Measurements from ENCODE around the gene TBC1D16. TPM values are rescaled to one million over a fixed set of nuclear protein-coding genes. Genes with fewer than 3 reads are reported as not detected.

TBC1D16 gene
- total RNA-seq, 4 donors from 2014 or later, result 6.4 to 20.2 (median 11.5) TPM

DNA sequence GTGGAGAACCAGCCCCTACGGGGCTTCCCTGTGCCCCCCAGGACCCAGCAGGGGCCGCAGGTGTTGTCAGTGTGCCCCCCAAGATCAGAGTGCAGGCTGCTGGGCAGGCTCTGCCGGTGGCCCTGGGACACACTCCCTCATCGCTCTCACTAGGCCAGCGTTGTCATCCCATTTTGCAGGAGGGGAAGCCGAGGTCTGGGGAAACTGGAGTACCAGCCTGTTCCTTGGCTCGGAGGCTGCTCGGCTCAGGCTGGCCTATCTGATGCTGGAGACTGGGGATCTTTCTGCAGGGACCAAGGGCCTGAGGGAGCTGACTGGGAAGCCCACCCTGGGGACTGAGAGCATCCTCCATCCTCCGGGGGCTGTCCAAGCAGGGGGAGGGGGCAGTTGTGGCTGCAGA is 122.2 kb downstream of the TBC1D16 start:
- intact Hi-C loops (cut with DNase I), result no loop called here
- H3K36me3 ChIP-seq, result no peaks in the 10 kb centered on the region
- WGBS, 2 donors, result 70% methylated on average over 2 of the region's 9 CpGs; no CpG with 5 or more reads in 1 of the 2 donors

DNA sequence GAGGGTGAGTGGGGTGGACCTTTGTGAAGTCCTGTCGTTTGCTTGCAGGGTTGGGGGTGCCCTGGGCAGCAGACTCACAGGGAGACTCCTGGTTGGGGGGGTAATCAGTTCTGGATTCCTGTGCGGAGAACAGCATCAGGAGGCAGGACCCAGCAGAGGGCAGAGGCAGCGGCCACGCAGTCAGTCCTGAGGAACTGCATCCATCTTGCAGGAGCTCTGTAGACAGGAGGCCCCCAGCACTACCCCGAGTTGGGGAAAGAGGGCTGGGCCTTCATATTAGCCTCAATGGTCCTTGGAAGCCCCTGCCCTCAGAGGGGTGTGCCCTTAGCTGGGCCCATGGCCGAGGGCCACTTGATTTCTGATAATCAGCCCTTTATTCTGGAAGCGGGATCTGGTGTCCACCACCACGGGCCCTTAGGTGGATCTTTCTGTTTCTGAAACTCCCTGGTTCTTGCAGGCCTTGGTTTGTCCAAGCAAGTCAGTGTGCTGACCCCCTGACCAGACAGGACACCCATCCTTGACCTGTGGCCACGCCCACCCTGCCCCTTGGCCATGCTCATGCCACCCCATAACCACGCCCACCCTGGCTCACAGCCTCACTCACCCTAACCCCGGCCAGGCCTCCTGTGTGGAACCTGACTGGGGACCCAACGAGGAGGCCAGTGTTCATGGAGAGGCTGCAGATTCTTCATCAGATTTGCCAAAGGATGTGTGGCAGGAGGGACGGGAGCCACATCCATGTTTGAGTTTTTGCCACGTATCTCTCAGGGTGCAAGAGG is 122.9 kb downstream of the TBC1D16 start:
- intact Hi-C loops (cut with DNase I), result no loop called here
- no peak overlapping the region for H3K27ac ChIP-seq
- WGBS, 2 donors, result 87 to 94% methylated on average over 7 of the region's 14 CpGs
- TF ChIP-seq, protein P1, sequence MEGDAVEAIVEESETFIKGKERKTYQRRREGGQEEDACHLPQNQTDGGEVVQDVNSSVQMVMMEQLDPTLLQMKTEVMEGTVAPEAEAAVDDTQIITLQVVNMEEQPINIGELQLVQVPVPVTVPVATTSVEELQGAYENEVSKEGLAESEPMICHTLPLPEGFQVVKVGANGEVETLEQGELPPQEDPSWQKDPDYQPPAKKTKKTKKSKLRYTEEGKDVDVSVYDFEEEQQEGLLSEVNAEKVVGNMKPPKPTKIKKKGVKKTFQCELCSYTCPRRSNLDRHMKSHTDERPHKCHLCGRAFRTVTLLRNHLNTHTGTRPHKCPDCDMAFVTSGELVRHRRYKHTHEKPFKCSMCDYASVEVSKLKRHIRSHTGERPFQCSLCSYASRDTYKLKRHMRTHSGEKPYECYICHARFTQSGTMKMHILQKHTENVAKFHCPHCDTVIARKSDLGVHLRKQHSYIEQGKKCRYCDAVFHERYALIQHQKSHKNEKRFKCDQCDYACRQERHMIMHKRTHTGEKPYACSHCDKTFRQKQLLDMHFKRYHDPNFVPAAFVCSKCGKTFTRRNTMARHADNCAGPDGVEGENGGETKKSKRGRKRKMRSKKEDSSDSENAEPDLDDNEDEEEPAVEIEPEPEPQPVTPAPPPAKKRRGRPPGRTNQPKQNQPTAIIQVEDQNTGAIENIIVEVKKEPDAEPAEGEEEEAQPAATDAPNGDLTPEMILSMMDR (IDR thresholded peaks at IDR 0.05), result no peak
- no peak for TF ChIP-seq POLR2A (IDR thresholded peaks at IDR 0.05)
- H3K36me3 ChIP-seq, result no peaks in the 10 kb centered on the region
- peaks cover 6 to 19% (median 9%) of the 10 kb centered on the region in 3 donors for H3K4me1 ChIP-seq
- no peak for DNase-seq
- peaks cover 0 to 55% (median 0%) of the 10 kb centered on the region in 4 donors for H3K27me3 ChIP-seq
- no peak overlapping the region for H3K4me3 ChIP-seq
- H3K9me3 ChIP-seq, result no peaks in the 10 kb centered on the region

More for the DNA sequence above, 122.2 kb downstream of the TBC1D16 start:
- no peak overlapping the region for H3K4me3 ChIP-seq
- no peak for DNase-seq
- peaks cover 0 to 55% (median 0%) of the 10 kb centered on the region in 4 donors for H3K27me3 ChIP-seq
- no peak overlapping the region for H3K27ac ChIP-seq
- peaks cover 13 to 18% (median 14%) of the 10 kb centered on the region in 3 donors for H3K4me1 ChIP-seq
- no peaks in the 10 kb centered on the region for H3K9me3 ChIP-seq
- TF ChIP-seq, protein P1 (IDR thresholded peaks at IDR 0.05), result no peak
- TF ChIP-seq POLR2A (IDR thresholded peaks at IDR 0.05), result no peak

DNA sequence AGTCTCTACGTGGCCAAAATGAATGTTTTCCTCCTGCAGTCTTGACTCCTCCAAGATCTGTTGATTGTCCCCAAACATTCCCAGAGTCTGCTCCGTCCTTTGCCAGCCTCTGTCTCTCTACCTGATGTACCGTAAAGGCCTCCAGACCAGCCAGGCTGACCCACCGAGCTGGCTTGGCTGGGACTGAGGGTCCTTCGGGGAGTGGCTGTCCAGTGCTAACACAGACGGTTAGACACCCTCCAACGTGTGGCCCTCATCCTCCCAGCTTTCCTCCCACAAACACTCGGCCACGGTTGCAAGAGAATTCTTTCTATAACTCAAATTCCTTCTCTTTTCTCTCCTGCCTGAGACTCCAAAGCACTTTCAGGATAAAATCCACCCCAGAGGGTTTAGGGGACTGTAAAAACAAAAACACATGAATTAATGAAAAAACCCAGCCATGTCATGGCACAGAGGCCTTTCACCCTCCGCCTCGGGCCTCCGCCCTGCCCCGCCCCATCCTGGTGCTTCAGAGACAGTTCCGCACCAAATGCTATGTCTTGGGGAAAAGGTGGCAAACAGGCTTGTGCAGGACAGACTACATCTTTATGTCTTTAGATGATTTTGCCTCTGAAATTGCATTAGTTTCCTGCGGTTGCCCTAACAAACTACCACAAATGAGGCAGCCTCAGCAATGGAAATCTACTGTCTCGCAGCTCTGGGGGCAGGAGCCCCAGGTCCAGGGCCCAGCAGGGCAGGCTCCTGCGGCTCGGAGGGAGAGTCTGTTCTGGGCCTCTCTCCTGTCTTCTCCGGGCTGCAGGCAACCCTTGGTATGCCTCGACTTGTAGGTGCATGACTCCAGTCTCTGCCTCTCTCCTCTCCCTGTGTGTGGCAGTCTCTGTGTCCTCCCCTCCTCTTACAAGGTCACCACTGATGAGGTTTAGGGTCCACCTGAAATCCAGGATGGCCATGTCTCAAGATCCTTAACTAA is 124.0 kb downstream of the TBC1D16 start:
- Histone ChIP-seq H3K27ac (no peak overlapping the region), H3K9me3 (no peaks in the 10 kb centered on the region), H3K4me3 (no peak overlapping the region), H3K27me3 (peaks cover 0 to 57% (median 0%) of the 10 kb centered on the region in 4 donors), H3K36me3 (no peaks in the 10 kb centered on the region), H3K4me1 (peaks cover 6 to 21% (median 9%) of the 10 kb centered on the region in 3 donors)
- 63 to 70% methylated on average over 14 to 20 of the region's 20 CpGs for WGBS, 2 donors
- no peak for TF ChIP-seq POLR2A (IDR thresholded peaks at IDR 0.05)
- TF ChIP-seq, protein P1 (IDR thresholded peaks at IDR 0.05), result no peak
- intact Hi-C loops (cut with DNase I), result no loop called here
- DNase-seq, result no peak

DNA sequence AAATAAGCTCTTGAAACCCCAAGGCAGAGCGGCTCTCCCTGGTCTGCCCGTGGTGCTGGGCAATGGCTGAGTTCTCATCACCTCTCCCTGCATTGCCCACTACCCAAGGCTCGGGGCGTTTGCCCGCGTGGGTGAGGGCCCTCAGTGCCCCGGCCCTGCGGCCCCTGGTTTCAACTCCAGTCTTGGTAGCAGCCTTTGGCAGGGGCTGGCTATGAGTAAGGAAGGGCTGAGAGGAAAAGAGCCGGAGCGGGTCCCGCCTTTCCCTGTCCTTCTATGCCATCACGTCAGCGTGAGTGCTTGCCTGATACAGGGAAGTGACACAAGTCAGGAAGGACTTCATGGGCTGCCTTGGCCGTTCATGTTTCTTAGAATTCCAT is 124.7 kb downstream of the TBC1D16 start:
- no peaks in the 10 kb centered on the region for H3K9me3 ChIP-seq
- WGBS, 2 donors, result 51 to 84% methylated on average over 3 to 13 of the region's 14 CpGs
- peaks cover 0 to 61% (median 0%) of the 10 kb centered on the region in 4 donors for H3K27me3 ChIP-seq
- no peak overlapping the region for H3K4me3 ChIP-seq
- TF ChIP-seq, protein P1 (IDR thresholded peaks at IDR 0.05), result no peak
- no peak for TF ChIP-seq POLR2A (IDR thresholded peaks at IDR 0.05)
- no peaks in the 10 kb centered on the region for H3K36me3 ChIP-seq
- intact Hi-C loops (cut with DNase I), result no loop called here
- DNase-seq, result no peak
- H3K27ac ChIP-seq, result no peak overlapping the region
- H3K4me1 ChIP-seq, result peaks cover 2 to 18% (median 8%) of the 10 kb centered on the region in 3 donors

All from esophagus squamous epithelium (tissue), 5 donors.